ENCODE data around the gene RPS6KA4.

Gene RPS6KA4

DNA sequence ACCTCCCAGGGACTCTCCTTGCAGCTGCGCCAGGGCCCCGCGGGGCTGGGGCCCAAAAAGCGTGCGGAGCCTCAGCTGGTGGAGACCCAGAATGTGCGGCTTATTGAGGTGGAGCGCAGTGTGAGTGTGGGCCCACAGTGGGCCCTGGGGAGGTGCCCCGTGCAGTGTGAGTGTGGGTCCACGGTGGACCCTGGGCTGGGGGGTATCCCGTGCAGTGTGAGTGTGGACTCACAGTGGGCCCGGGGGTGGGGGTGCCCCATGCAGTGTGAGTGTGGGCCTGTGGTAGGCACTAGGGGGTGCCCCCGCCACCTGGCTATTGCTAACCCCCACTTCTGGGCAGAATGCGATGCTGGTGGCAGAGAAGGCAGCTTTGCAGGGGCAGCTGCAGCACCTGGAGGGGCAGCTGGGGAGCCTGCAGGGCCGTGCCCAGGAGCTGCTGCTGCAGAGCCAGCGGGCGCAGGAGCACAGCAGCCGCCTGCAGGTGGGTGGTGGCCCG, 7.8 kb upstream of the RPS6KA4 start:
- no peak for DNase-seq (ENCODE audit: low read depth)
- no peak for TF ChIP-seq CTCF (IDR thresholded peaks at IDR 0.05; ENCODE audit: low read length, missing control alignments)
- no peak overlapping the region for H3K4me3 ChIP-seq (replicated peaks; ENCODE audit: low read depth, low read length)

DNA sequence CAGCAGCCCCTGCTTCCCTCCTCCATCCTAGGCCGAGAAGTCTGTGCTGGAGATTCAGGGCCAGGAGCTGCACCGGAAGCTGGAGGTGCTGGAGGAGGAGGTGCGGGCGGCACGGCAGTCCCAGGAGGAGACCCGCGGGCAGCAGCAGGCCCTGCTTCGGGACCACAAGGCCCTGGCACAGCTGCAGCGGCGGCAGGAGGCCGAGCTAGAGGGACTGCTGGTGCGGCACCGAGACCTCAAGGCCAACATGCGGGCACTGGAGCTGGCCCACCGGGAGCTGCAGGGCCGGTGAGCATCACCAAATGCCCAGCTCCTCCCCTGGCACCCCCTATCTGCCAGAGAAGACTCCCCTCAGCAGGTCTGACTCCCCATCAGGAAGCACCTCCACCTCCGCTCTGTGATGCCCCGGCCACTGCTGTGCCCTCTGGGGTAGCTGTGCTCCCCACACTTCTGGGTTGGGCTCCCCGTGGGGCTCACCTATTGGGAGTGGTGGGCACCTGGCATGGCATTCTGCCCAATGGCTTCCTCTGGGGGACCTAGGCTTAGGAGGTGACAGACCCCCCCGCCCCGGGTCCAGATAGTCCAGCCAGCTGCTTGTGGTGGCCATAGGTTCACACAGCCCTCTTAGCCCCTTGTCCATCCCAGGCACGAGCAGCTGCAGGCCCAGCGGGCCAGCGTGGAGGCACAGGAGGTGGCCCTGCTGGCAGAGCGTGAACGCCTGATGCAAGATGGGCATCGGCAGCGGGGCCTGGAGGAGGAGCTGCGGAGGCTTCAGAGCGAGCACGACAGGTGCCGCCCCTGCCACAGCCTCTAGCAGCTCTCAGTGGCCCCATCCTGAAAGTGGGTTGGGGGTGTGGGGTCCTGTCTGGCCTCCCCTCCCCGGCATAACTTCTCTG, 6.6 kb upstream of the RPS6KA4 start:
- H3K4me3 ChIP-seq (replicated peaks; ENCODE audit: low read depth, low read length), result no peak overlapping the region
- no peak for DNase-seq (ENCODE audit: low read depth)
- no peak for TF ChIP-seq CTCF (IDR thresholded peaks at IDR 0.05; ENCODE audit: low read length, missing control alignments)

- H3K4me3 ChIP-seq (replicated peaks; ENCODE audit: low read depth, low read length), result no peak overlapping the region
- DNase-seq (ENCODE audit: low read depth), result no peak
- no peak for TF ChIP-seq CTCF (IDR thresholded peaks at IDR 0.05; ENCODE audit: low read length, missing control alignments)
Measured at GRCh38 chr11:64352995-64353714, 5.8 kb upstream of the RPS6KA4 start.

- no peak for TF ChIP-seq CTCF (IDR thresholded peaks at IDR 0.05; ENCODE audit: low read length, missing control alignments)
- DNase-seq (ENCODE audit: low read depth), result no peak
- H3K4me3 ChIP-seq (replicated peaks; ENCODE audit: low read depth, low read length), result no peak overlapping the region
Measured at GRCh38 chr11:64353715-64354506, 5.1 kb upstream of the RPS6KA4 start.

- TF ChIP-seq CTCF (IDR thresholded peaks at IDR 0.05; ENCODE audit: low read length, missing control alignments), result peak; percentile 72
- H3K4me3 ChIP-seq (replicated peaks; ENCODE audit: low read depth, low read length), result peak overlapping the region; percentile 32
- peak; percentile 80 for DNase-seq (ENCODE audit: low read depth)
Measured at GRCh38 chr11:64355078-64355940, 3.7 kb upstream of the RPS6KA4 start.

All from fibroblast of pulmonary artery (primary cell).